A549 (cell line): ENCODE measurements around the gene STARD13. TPM values are rescaled to one million over a fixed set of nuclear protein-coding genes. Genes with fewer than 3 reads are reported as not detected.
A peak's percentile ranks its signal among the peaks of the same experiment; 100 is the strongest.

Experiments
- ATAC-seq, 2 experiments: fragments of 200-7000 bp in 1 of 2; fragments of >200 bp in 1 of 2; cut with Nextera tagmentation in 1 of 2; cut with Tn5 transposase in 1 of 2; 3 replicates each; pipeline versions ENCODE4 v1.8.0 to v1.9.1; 2018 to 2020; ENCODE audit warnings: mild to moderate bottlenecking in 1 of 2, moderate library complexity in 1 of 2
- CTCF ChIA-PET: fragments of 300-600 bp; sonication (Branson Sonifier 250); formaldehyde crosslinking; extraction: SDS; loops from one replicate; lab custom pipeline; 2021; ENCODE audit warnings: antibody characterized with exemption, inconsistent platforms; lab: Yijun Ruan, JAX
- POLR2A ChIA-PET: fragments of 350-600 bp; formaldehyde crosslinking; extraction: SDS; loops from one replicate; lab custom pipeline; 2021; ENCODE audit warnings: antibody characterized with exemption, inconsistent platforms; lab: Yijun Ruan, JAX
- DNase-seq, 2 experiments: peaks; one replicate each; pipeline versions ENCODE4 v3.0.0 to v3.0.0-alpha.2; 2011 to 2016; ENCODE audit warnings: low read depth in 1 of 2, low spot score in 1 of 2
- FAIRE-seq: peaks from 2 replicates; lab custom pipeline; 2011; peaks lifted over from hg19 to GRCh38; lab: Jason Lieb, UNC
- H3K27ac ChIP-seq, 2 experiments: fragments of >200 bp; sonication (Bioruptor Twin); formaldehyde crosslinking; 3 replicates each; pipeline ENCODE4 v1.5.1; 2016 to 2017
- H3K4me1 ChIP-seq: fragments of >200 bp; sonication (Bioruptor Twin); formaldehyde crosslinking; 3 replicates; pipeline ENCODE4 v1.6.1; 2016
- H3K4me2 ChIP-seq: fragments of >200 bp; sonication (Bioruptor Twin); formaldehyde crosslinking; 3 replicates; pipeline ENCODE4 v1.6.1; 2016
- H3K4me3 ChIP-seq: fragments of >200 bp; sonication (Bioruptor Twin); formaldehyde crosslinking; 3 replicates; pipeline ENCODE4 v1.5.1; 2016
- H3K9me3 ChIP-seq: fragments of >200 bp; sonication (Bioruptor Twin); formaldehyde crosslinking; 3 replicates; pipeline ENCODE4 v1.6.1; 2016
- BHLHE40 ChIP-seq: IDR thresholded peaks from 2 replicates; pipeline ENCODE4 v1.6.1; 2012; ENCODE audit warnings: low read depth, low read length, inconsistent platforms
- CBX2 ChIP-seq: fragments of 200-600 bp; sonication (generic); IDR thresholded peaks from 2 replicates; pipeline ENCODE4 v1.6.1; 2016; ENCODE audit warnings: low read depth, mild to moderate bottlenecking, borderline replicate concordance
- CBX8 ChIP-seq: fragments of 200-600 bp; sonication (generic); IDR thresholded peaks from 2 replicates; pipeline ENCODE4 v1.6.1; 2016
- CHD2 ChIP-seq: fragments of 150-350 bp; IDR thresholded peaks from 2 replicates; pipeline ENCODE4 v1.6.1; 2014; ENCODE audit warnings: low read length; ENCODE audit not compliant: partially characterized antibody
- EHMT2 ChIP-seq: fragments of 200-600 bp; sonication (generic); IDR thresholded peaks from 2 replicates; pipeline ENCODE4 v1.6.1; 2016; ENCODE audit warnings: antibody characterized with exemption, low read depth, mild to moderate bottlenecking, moderate library complexity
- HDAC2 ChIP-seq: fragments of 200-600 bp; sonication (generic); IDR thresholded peaks from 2 replicates; pipeline ENCODE4 v1.6.1; 2016
- HOXB13 ChIP-seq: fragments of 250-450 bp; sonication (Bioruptor Pico); IDR thresholded peaks from 2 replicates; pipeline ENCODE4 v1.5.0; 2020; ENCODE audit warnings: low read depth, mild to moderate bottlenecking, moderate library complexity
- HOXB5 ChIP-seq: fragments of 250-450 bp; sonication (Bioruptor Pico); IDR thresholded peaks from 2 replicates; pipeline ENCODE4 v1.5.0; 2020; ENCODE audit warnings: mild to moderate bottlenecking, moderate library complexity
- JUNB ChIP-seq: fragments of >200 bp; sonication (Bioruptor Twin); formaldehyde crosslinking; IDR thresholded peaks from 2 replicates; pipeline ENCODE4 v1.6.1; 2016
- KDM1A ChIP-seq: fragments of 200-600 bp; sonication (generic); IDR thresholded peaks from 2 replicates; pipeline ENCODE4 v1.6.1; 2016; ENCODE audit warnings: low read depth, mild to moderate bottlenecking
- KDM5A ChIP-seq: fragments of 200-600 bp; sonication (generic); IDR thresholded peaks from 2 replicates; pipeline ENCODE4 v1.6.1; 2016; ENCODE audit warnings: antibody characterized with exemption, mild to moderate bottlenecking
- MAFK ChIP-seq: fragments of 450-650 bp; IDR thresholded peaks from 2 replicates; pipeline ENCODE4 v1.6.1; 2014; ENCODE audit not compliant: partially characterized antibody
- MAX ChIP-seq: IDR thresholded peaks from 2 replicates; pipeline ENCODE4 v1.6.1; 2012
- MAZ ChIP-seq: fragments of 150-350 bp; IDR thresholded peaks from 2 replicates; pipeline ENCODE4 v1.6.1; 2014; ENCODE audit warnings: antibody characterized with exemption, low read depth, low read length, borderline replicate concordance
- MYC ChIP-seq: IDR thresholded peaks from 2 replicates; pipeline ENCODE4 v1.6.1; 2012; ENCODE audit warnings: mild to moderate bottlenecking, inconsistent platforms, low read length, improper control_type of control experiment, borderline replicate concordance
- NPAS2 ChIP-seq: fragments of 250-450 bp; sonication (Bioruptor Pico); IDR thresholded peaks from 2 replicates; pipeline ENCODE4 v1.8.0; 2022; ENCODE audit warnings: mild to moderate bottlenecking, moderate library complexity, borderline replicate concordance
- NR3C1 ChIP-seq: fragments of >200 bp; sonication (Bioruptor Twin); formaldehyde crosslinking; IDR thresholded peaks from 3 replicates; pipeline ENCODE4 v1.6.1; 2017
- PBX3 ChIP-seq: IDR thresholded peaks from 2 replicates; pipeline ENCODE4 v1.6.1; 2012
- POLR2AphosphoS2 ChIP-seq: conservative IDR thresholded peaks from 2 replicates; pipeline ENCODE4 v1.6.1; 2012; ENCODE audit warnings: low read length, improper control_type of control experiment, inconsistent platforms
- RAD21 ChIP-seq, 2 experiments: fragments of >200 bp in 1 of 2; sonication (Bioruptor Twin) in 1 of 2; formaldehyde crosslinking in 1 of 2; IDR thresholded peaks in 1 of 2; conservative IDR thresholded peaks in 1 of 2; 2 replicates in 1 of 2; 3 replicates in 1 of 2; pipeline ENCODE4 v1.6.1; 2012 to 2018; ENCODE audit warnings: inconsistent platforms in 1 of 2
- RARB ChIP-seq: fragments of 250-450 bp; sonication (Bioruptor Pico); IDR thresholded peaks from 2 replicates; pipeline ENCODE4 v1.8.0; 2021; ENCODE audit warnings: mild to moderate bottlenecking, moderate library complexity
- RFX5 ChIP-seq: fragments of 450-650 bp; IDR thresholded peaks from 2 replicates; pipeline ENCODE4 v1.7.1; 2014; ENCODE audit warnings: antibody characterized with exemption, mild to moderate bottlenecking, moderate library complexity
- SMC3 ChIP-seq: fragments of >200 bp; sonication (Bioruptor Twin); formaldehyde crosslinking; IDR thresholded peaks from 3 replicates; pipeline ENCODE4 v1.6.1; 2018; ENCODE audit warnings: inconsistent platforms
- SREBF2 ChIP-seq: fragments of 450-650 bp; IDR thresholded peaks from 2 replicates; pipeline ENCODE4 v1.6.1; 2014; ENCODE audit warnings: mild to moderate bottlenecking, moderate library complexity
- TFCP2L1 ChIP-seq: fragments of 250-450 bp; sonication (Bioruptor Pico); IDR thresholded peaks from 2 replicates; pipeline ENCODE4 v1.5.0; 2021; ENCODE audit warnings: mild to moderate bottlenecking
- TP53 ChIP-seq: fragments of 250-450 bp; sonication (Bioruptor Pico); IDR thresholded peaks from 2 replicates; pipeline ENCODE4 v1.5.0; 2021; ENCODE audit warnings: mild to moderate bottlenecking, moderate library complexity
- ZC3H11A ChIP-seq: fragments of 450-650 bp; IDR thresholded peaks from 2 replicates; pipeline ENCODE4 v1.6.1; 2014; ENCODE audit warnings: antibody characterized with exemption, mild to moderate bottlenecking
- ZFP36 ChIP-seq: fragments of 450-650 bp; IDR thresholded peaks from 2 replicates; pipeline ENCODE4 v1.6.1; 2014; ENCODE audit warnings: borderline replicate concordance; ENCODE audit not compliant: partially characterized antibody
- WGBS: methylation state at CpG from one replicate; pipeline ENCODE4 v1.1.6; 2017; ENCODE audit errors: missing lambda C conversion rate; 5-methylcytosine and 5-hydroxymethylcytosine counted together
- polyA plus RNA-seq, 4 experiments: library from polyadenylated mRNA; depleted of rRNA in 3 of 4; stranded (reverse); fragments of >200 nt; fragmentation: RNase III in 1 of 4; extraction: RNeasy Plus Mini Kit Qiagen cat#74134 plus additional on column Dnase treatment in 1 of 4; gene quantifications; 2 replicates in 3 of 4; 3 replicates in 1 of 4; pipeline ENCODE4 v1.2.3, GENCODE V29; 2011 to 2017
- TF ChIP-seq, protein P1 (sequence below): fragments of 150-350 bp; IDR thresholded peaks from 2 replicates; pipeline ENCODE4 v1.6.1; 2014; ENCODE audit warnings: low read depth, mild to moderate bottlenecking, low read length
- TF ChIP-seq, protein P2 (sequence below): fragments of 200-600 bp; sonication (generic); IDR thresholded peaks from 2 replicates; pipeline ENCODE4 v1.6.1; 2016; ENCODE audit warnings: antibody characterized with exemption, mild to moderate bottlenecking, moderate library complexity

The STARD13 gene
- polyA plus RNA-seq, 2 of the 4 experiments (the other 2 are of a cell fraction), result 2.4 to 2.8 TPM

DNA sequence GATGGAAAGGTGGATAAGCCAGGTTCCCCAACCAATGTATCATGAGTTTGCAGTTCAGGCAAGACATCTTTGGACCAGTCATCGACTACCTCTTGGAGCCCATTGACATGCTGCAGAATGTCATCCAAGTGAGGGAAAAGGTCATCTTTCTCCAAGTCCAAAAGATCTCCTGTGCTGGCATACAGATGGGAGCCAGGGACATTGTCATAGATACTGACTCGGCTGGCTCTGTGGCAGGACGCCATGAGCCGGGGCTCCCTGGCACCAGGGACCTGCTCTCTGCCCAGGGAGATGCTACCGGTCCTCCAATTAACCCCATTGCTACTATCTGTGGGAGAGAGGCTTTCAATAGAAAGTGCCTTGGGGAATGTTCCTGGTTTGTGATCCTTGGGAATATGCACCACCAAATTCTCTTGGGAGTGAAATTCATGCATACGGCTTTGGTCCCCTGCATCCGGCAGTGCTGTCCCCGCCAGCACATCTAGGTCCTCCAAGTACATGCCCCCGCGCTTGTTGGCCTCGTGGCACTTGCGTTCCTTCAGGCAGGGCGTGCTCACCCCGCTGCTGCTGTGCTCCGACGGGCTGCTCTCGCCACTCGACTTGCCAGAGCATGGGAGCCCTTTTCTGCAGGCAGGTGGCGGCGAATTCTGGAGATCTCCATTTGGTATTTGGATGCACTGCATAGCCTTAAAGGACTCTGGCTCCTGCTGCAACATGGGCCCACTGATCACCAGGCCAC lies 156.3 kb downstream of the STARD13 start:
- TF ChIP-seq RAD21 (conservative IDR thresholded peaks at IDR 0.05 in 1 of 2, IDR thresholded peaks at IDR 0.05 in 1 of 2), result no peak
- TF ChIP-seq HOXB13 (CRISPR knock-in tag), result no peak
- TF ChIP-seq, protein P1, sequence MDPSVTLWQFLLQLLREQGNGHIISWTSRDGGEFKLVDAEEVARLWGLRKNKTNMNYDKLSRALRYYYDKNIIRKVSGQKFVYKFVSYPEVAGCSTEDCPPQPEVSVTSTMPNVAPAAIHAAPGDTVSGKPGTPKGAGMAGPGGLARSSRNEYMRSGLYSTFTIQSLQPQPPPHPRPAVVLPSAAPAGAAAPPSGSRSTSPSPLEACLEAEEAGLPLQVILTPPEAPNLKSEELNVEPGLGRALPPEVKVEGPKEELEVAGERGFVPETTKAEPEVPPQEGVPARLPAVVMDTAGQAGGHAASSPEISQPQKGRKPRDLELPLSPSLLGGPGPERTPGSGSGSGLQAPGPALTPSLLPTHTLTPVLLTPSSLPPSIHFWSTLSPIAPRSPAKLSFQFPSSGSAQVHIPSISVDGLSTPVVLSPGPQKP, result no peak
- TF ChIP-seq MAX, result no peak
- TF ChIP-seq ZC3H11A, result no peak
- no peak for TF ChIP-seq BHLHE40
- no peak for TF ChIP-seq CBX2
- no peak for TF ChIP-seq EHMT2
- FAIRE-seq, result no peak
- POLR2A ChIA-PET, result no interaction called here
- Histone ChIP-seq H3K4me1 (peaks cover 28% of the 10 kb centered on the region), H3K27ac (no peak overlapping the region), H3K4me2 (no peak overlapping the region), H3K4me3 (no peak overlapping the region), H3K9me3 (no peaks in the 10 kb centered on the region)
- no peak for DNase-seq
- ATAC-seq, result no peak
- 95% methylated on average over 20 of the region's 20 CpGs for WGBS
- CTCF ChIA-PET, result no interaction called here

- Histone ChIP-seq H3K27ac (peak overlapping the region; percentile 25 to 74; a peak in 4 of 6 replicates), H3K4me3 (no peak overlapping the region), H3K4me2 (no peak overlapping the region), H3K4me1 (peaks cover 39% of the 10 kb centered on the region), H3K9me3 (no peaks in the 10 kb centered on the region)
- CTCF ChIA-PET, result no interaction called here
- TF ChIP-seq HOXB5 (CRISPR knock-in tag), result no peak
- no peak for TF ChIP-seq JUNB
- TF ChIP-seq SREBF2, result no peak
- TF ChIP-seq POLR2AphosphoS2, result no peak
- TF ChIP-seq NR3C1, result no peak
- TF ChIP-seq MAFK, result no peak
- no peak for TF ChIP-seq PBX3
- no peak for TF ChIP-seq MAZ
- no peak for TF ChIP-seq CHD2
- no peak for TF ChIP-seq NPAS2 (CRISPR knock-in tag)
- TF ChIP-seq SMC3, result no peak
- TF ChIP-seq ZFP36, result no peak
- no peak for TF ChIP-seq TFCP2L1 (CRISPR knock-in tag)
- no peak for TF ChIP-seq CBX8
- POLR2A ChIA-PET, result no interaction called here
- 64% methylated on average over 4 of the region's 4 CpGs for WGBS
- no peak for FAIRE-seq
- DNase-seq, result no peak
- no peak for ATAC-seq
These were observed 157.4 kb downstream of the STARD13 start for GRCh38 chr13:33128134-33128533.

- Histone ChIP-seq H3K27ac (peak overlapping the region; percentile 68 to 74; a peak in 5 of 6 replicates), H3K4me3 (no peak overlapping the region), H3K4me1 (peaks cover 41% of the 10 kb centered on the region), H3K9me3 (no peaks in the 10 kb centered on the region), H3K4me2 (peak overlapping the region; percentile 79)
- CTCF ChIA-PET, result no interaction called here
- FAIRE-seq, result no peak
- POLR2A ChIA-PET, result no interaction called here
- DNase-seq, result no peak
- no peak for ATAC-seq
- whole genome bisulfite sequencing, result 93% methylated on average over 6 of the region's 14 CpGs
- no peak for TF ChIP-seq NR3C1
- no peak for TF ChIP-seq HDAC2
- no peak for TF ChIP-seq KDM5A
- TF ChIP-seq KDM1A, result no peak
- TF ChIP-seq ZFP36, result no peak
- no peak for TF ChIP-seq CHD2
- TF ChIP-seq TP53 (CRISPR knock-in tag), result no peak
- TF ChIP-seq MYC, result no peak
- TF ChIP-seq CBX2, result no peak
- TF ChIP-seq MAZ, result no peak
- TF ChIP-seq, protein P2, sequence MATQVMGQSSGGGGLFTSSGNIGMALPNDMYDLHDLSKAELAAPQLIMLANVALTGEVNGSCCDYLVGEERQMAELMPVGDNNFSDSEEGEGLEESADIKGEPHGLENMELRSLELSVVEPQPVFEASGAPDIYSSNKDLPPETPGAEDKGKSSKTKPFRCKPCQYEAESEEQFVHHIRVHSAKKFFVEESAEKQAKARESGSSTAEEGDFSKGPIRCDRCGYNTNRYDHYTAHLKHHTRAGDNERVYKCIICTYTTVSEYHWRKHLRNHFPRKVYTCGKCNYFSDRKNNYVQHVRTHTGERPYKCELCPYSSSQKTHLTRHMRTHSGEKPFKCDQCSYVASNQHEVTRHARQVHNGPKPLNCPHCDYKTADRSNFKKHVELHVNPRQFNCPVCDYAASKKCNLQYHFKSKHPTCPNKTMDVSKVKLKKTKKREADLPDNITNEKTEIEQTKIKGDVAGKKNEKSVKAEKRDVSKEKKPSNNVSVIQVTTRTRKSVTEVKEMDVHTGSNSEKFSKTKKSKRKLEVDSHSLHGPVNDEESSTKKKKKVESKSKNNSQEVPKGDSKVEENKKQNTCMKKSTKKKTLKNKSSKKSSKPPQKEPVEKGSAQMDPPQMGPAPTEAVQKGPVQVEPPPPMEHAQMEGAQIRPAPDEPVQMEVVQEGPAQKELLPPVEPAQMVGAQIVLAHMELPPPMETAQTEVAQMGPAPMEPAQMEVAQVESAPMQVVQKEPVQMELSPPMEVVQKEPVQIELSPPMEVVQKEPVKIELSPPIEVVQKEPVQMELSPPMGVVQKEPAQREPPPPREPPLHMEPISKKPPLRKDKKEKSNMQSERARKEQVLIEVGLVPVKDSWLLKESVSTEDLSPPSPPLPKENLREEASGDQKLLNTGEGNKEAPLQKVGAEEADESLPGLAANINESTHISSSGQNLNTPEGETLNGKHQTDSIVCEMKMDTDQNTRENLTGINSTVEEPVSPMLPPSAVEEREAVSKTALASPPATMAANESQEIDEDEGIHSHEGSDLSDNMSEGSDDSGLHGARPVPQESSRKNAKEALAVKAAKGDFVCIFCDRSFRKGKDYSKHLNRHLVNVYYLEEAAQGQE, result no peak
- no peak for TF ChIP-seq HOXB13 (CRISPR knock-in tag)
- TF ChIP-seq RFX5, result no peak
- no peak for TF ChIP-seq EHMT2
- TF ChIP-seq RARB, result no peak
These were observed 158.5 kb downstream of the STARD13 start for GRCh38 chr13:33127009-33127551.
